HepG2 (cell line): ENCODE results near the gene BCCIP. TPM values are rescaled to one million over a fixed set of nuclear protein-coding genes. Genes with fewer than 3 reads are reported as not detected.

Experiments used
- BRCA1 ChIP-seq: sonication (generic); formaldehyde crosslinking; IDR thresholded peaks from 2 replicates; pipeline ENCODE4 v1.4.0; 2020; ENCODE audit warnings: missing genetic modification reagents
- CBX2 ChIP-seq, 2 experiments: fragments of 200-600 bp in 1 of 2; sonication (generic); formaldehyde crosslinking in 1 of 2; IDR thresholded peaks; 2 replicates each; pipeline versions ENCODE4 v1.7.0 to v1.8.1; 2018 to 2022; ENCODE audit warnings: low read depth in 2 of 2, low read length in 1 of 2, mild to moderate bottlenecking in 1 of 2, missing genetic modification reagents in 1 of 2
- CC2D1A ChIP-seq: sonication (generic); formaldehyde crosslinking; IDR thresholded peaks from 2 replicates; pipeline ENCODE4 v1.8.1; 2023; ENCODE audit warnings: mild to moderate bottlenecking, missing genetic modification reagents
- FOXC1 ChIP-seq: sonication (generic); formaldehyde crosslinking; IDR thresholded peaks from 2 replicates; pipeline ENCODE4 v1.8.0; 2022; ENCODE audit warnings: mild to moderate bottlenecking, missing genetic modification reagents, borderline replicate concordance
- GATAD2A ChIP-seq: IDR thresholded peaks from 2 replicates; pipeline ENCODE4 v1.6.1; 2016
- HNF4A ChIP-seq: sonication (generic); formaldehyde crosslinking; IDR thresholded peaks from 2 replicates; pipeline ENCODE4 v1.4.0; 2020; ENCODE audit warnings: missing genetic modification reagents
- HNRNPLL ChIP-seq: fragments of 200-400 bp; formaldehyde crosslinking; IDR thresholded peaks from 2 replicates; pipeline ENCODE4 v1.6.1; 2017; ENCODE audit warnings: mild to moderate bottlenecking, low read depth, low read length; ENCODE audit not compliant: poor library complexity, severe bottlenecking
- KDM4B ChIP-seq: sonication (generic); formaldehyde crosslinking; IDR thresholded peaks from 2 replicates; pipeline ENCODE4 v1.4.0; 2020; ENCODE audit warnings: missing genetic modification reagents
- KMT2B ChIP-seq: IDR thresholded peaks from 2 replicates; pipeline ENCODE4 v1.6.1; 2016; ENCODE audit warnings: missing genetic modification reagents, missing compliant biosample characterization
- MAZ ChIP-seq, 2 experiments: sonication (generic) in 1 of 2; formaldehyde crosslinking in 1 of 2; IDR thresholded peaks; 2 replicates each; pipeline versions ENCODE4 v1.5.0 to v1.6.1; 2012 to 2020; ENCODE audit warnings: low read depth in 2 of 2, mild to moderate bottlenecking in 2 of 2, borderline replicate concordance in 1 of 2, improper control_type of control experiment in 1 of 2, low read length in 1 of 2, missing genetic modification reagents in 1 of 2, moderate library complexity in 1 of 2
- MEF2D ChIP-seq: sonication (generic); formaldehyde crosslinking; IDR thresholded peaks from 2 replicates; pipeline ENCODE4 v1.5.1; 2020; ENCODE audit warnings: mild to moderate bottlenecking, missing genetic modification reagents
- MEIS2 ChIP-seq: sonication (generic); formaldehyde crosslinking; IDR thresholded peaks from 2 replicates; pipeline ENCODE4 v1.9.0; 2021; ENCODE audit warnings: mild to moderate bottlenecking, missing genetic modification reagents
- PHF8 ChIP-seq: sonication (generic); formaldehyde crosslinking; IDR thresholded peaks from 2 replicates; pipeline ENCODE4 v1.5.0; 2020; ENCODE audit warnings: missing genetic modification reagents
- SMARCC2 ChIP-seq: fragments of 450-650 bp; IDR thresholded peaks from 2 replicates; pipeline ENCODE4 v1.6.1; 2017; ENCODE audit warnings: antibody characterized with exemption, mild to moderate bottlenecking
- SNAI1 ChIP-seq: sonication (generic); formaldehyde crosslinking; IDR thresholded peaks from 2 replicates; pipeline ENCODE4 v1.5.0; 2020; ENCODE audit warnings: mild to moderate bottlenecking, missing genetic modification reagents, borderline replicate concordance
- TAF1 ChIP-seq: sonication (generic); formaldehyde crosslinking; IDR thresholded peaks from 2 replicates; pipeline ENCODE4 v1.4.0; 2020; ENCODE audit warnings: missing genetic modification reagents
- TFE3 ChIP-seq: IDR thresholded peaks from 2 replicates; pipeline ENCODE4 v1.6.1; 2016
- TSC22D2 ChIP-seq: sonication (generic); formaldehyde crosslinking; IDR thresholded peaks from 2 replicates; pipeline ENCODE4 v1.5.1; 2020; ENCODE audit warnings: missing genetic modification reagents, mild to moderate bottlenecking, borderline replicate concordance
- ZBTB10 ChIP-seq: sonication (generic); formaldehyde crosslinking; IDR thresholded peaks from 2 replicates; pipeline ENCODE4 v1.4.0; 2020; ENCODE audit warnings: missing genetic modification reagents, borderline replicate concordance
- ZFY ChIP-seq: sonication (generic); formaldehyde crosslinking; IDR thresholded peaks from 2 replicates; pipeline ENCODE4 v1.4.0; 2020; ENCODE audit warnings: missing genetic modification reagents
- ZIK1 ChIP-seq: sonication (generic); formaldehyde crosslinking; IDR thresholded peaks from 2 replicates; pipeline ENCODE4 v1.5.0; 2020; ENCODE audit warnings: mild to moderate bottlenecking, low read depth, missing genetic modification reagents, borderline replicate concordance
- ZNF232 ChIP-seq: sonication (generic); formaldehyde crosslinking; IDR thresholded peaks from 2 replicates; pipeline ENCODE4 v1.4.0; 2020; ENCODE audit warnings: missing genetic modification reagents, borderline replicate concordance
- ZNF30 ChIP-seq: sonication (generic); formaldehyde crosslinking; IDR thresholded peaks from 2 replicates; pipeline ENCODE4 v1.5.0; 2020; ENCODE audit warnings: mild to moderate bottlenecking, missing genetic modification reagents
- ZNF326 ChIP-seq: sonication (generic); formaldehyde crosslinking; IDR thresholded peaks from 2 replicates; pipeline ENCODE4 v1.4.0; 2020; ENCODE audit warnings: missing genetic modification reagents, borderline replicate concordance
- ZNF598 ChIP-seq: sonication (generic); formaldehyde crosslinking; IDR thresholded peaks from 2 replicates; pipeline ENCODE4 v1.5.1; 2020; ENCODE audit warnings: mild to moderate bottlenecking, missing genetic modification reagents, borderline replicate concordance
- polyA plus RNA-seq, 8 experiments: library from polyadenylated mRNA; depleted of rRNA in 3 of 8; stranded (reverse) in 7 of 8; unstranded in 1 of 8; fragments of >200 nt; fragmentation: Illumina TruSeq in 4 of 8; extraction: Trizol in 4 of 8; gene quantifications; 2 replicates each; pipeline versions ENCODE4 v1.2.1 to v1.2.3, GENCODE V29; 2011 to 2016; ENCODE audit warnings: low read depth in 4 of 8, missing spikeins in 1 of 8, mixed read lengths in 1 of 8; ENCODE audit not compliant: insufficient read depth in 1 of 8
- total RNA-seq, 5 experiments: library from RNA; depleted of rRNA; stranded (reverse); fragments of >200 nt; fragmentation: Illumina TruSeq; extraction: Trizol; gene quantifications; 2 replicates each; pipeline ENCODE4 v1.2.3, GENCODE V29; 2016; ENCODE audit warnings: low read depth in 1 of 5

BCCIP gene
- total and polyA plus RNA-seq, 2 of the 13 experiments (the other 11 are each of a cell fraction or from before 2014, with no cell fraction given), result 37.0 to 132 TPM

GRCh38 chr10:125822878-125823662, at the start of gene BCCIP, which contains the start of gene UROS (continued):
- TF ChIP-seq FOXC1 (CRISPR knock-in tag) (peak; percentile 91; the same call in 1 of the 2 replicates), ZFY (CRISPR knock-in tag) (peak; percentile 86), KMT2B (CRISPR knock-in tag) (peak; percentile 70; the same call in 1 of the 2 replicates), GATAD2A (CRISPR knock-in tag) (0 out of 2 replicates have a peak, but pooled peaks have one; percentile 15), ZBTB10 (peak; percentile 92; the same call in 1 of the 2 replicates), KDM4B (no peak; the same call in none of the 2 replicates), BRCA1 (CRISPR knock-in tag) (0 out of 2 replicates have a peak, but pooled peaks have one; percentile 68), ZNF30 (0 out of 2 replicates have a peak, but pooled peaks have one; percentile 78), SMARCC2 (no peak), SNAI1 (CRISPR knock-in tag) (no peak), ZNF598 (CRISPR knock-in tag) (peak; percentile 38; the same call in 1 of the 2 replicates), MEF2D (CRISPR knock-in tag) (0 out of 2 replicates have a peak, but pooled peaks have one; percentile 68), TAF1 (CRISPR knock-in tag) (peak; percentile 92), CBX2 (IDR thresholded peaks at IDR 0.05; ENCODE audit: low read depth, low read length) (no peak), CBX2 (CRISPR knock-in tag; IDR thresholded peaks at IDR 0.05; ENCODE audit: low read depth) (0 out of 2 replicates have a peak, but pooled peaks have one; percentile 57), HNRNPLL (peak; percentile 94), ZIK1 (CRISPR knock-in tag) (no peak), ZNF232 (no peak), TSC22D2 (CRISPR knock-in tag) (0 out of 2 replicates have a peak, but pooled peaks have one; percentile 39), PHF8 (peak; percentile 94), CC2D1A (CRISPR knock-in tag) (no peak; the same call in 1 of the 2 replicates), HNF4A (CRISPR knock-in tag) (0 out of 2 replicates have a peak, but pooled peaks have one; percentile 8), ZNF326 (CRISPR knock-in tag) (no peak), TFE3 (CRISPR knock-in tag) (peak; percentile 46; the same call in 1 of the 2 replicates), MAZ (IDR thresholded peaks at IDR 0.05; ENCODE audit: borderline replicate concordance, low read depth, low read length) (no peak; the same call in 1 of the 2 replicates), MAZ (CRISPR knock-in tag; IDR thresholded peaks at IDR 0.05; ENCODE audit: low read depth) (peak; percentile 81), MEIS2 (CRISPR knock-in tag) (peak; percentile 17; the same call in 1 of the 2 replicates)
